PFSK-1 (cell line): Measurements from ENCODE around the gene ACOT7.

Experiments
- POLR2AphosphoS5 ChIP-seq: IDR thresholded peaks from 2 replicates; pipeline ENCODE4 v1.6.1; 2012; ENCODE audit warnings: low read depth, mild to moderate bottlenecking, control low read depth, low read length, moderate library complexity
- SIN3A ChIP-seq: IDR thresholded peaks from 2 replicates; pipeline ENCODE4 v1.6.1; 2012; ENCODE audit warnings: mild to moderate bottlenecking, low read length, moderate library complexity, borderline replicate concordance; ENCODE audit not compliant: insufficient read depth
- TF ChIP-seq, protein P1 (sequence below), 2 experiments: IDR thresholded peaks; 2 replicates each; pipeline versions ENCODE4 v1.6.1 to v1.8.0; 2011 to 2012; ENCODE audit warnings: low read depth in 2 of 2, low read length in 2 of 2, control low read depth in 1 of 2, inconsistent platforms in 1 of 2, mild to moderate bottlenecking in 1 of 2, moderate library complexity in 1 of 2; ENCODE audit not compliant: insufficient read depth in 1 of 2

DNA sequence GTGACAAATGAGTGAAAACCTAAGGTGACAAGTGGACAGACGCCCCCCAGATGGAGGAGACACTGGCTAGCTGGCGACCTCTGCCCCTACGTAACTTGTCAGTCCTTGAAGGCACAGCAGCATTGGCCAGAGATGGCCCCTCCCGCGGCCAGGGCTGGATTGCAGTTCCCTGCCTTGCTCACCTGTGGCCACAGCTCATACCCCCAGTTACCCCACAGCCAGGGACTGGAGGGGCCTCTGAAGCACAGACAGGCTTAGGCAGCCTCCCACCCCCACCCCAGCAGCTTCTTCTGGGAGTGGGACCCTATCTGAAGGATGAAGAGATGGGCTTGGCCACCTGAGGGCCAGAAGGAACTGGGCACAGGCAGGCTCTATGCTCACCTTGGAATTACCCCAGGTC lies 145.9 kb downstream of the ACOT7 start:
- TF ChIP-seq SIN3A: no peak
- TF ChIP-seq POLR2AphosphoS5: no peak
- TF ChIP-seq, protein P1, sequence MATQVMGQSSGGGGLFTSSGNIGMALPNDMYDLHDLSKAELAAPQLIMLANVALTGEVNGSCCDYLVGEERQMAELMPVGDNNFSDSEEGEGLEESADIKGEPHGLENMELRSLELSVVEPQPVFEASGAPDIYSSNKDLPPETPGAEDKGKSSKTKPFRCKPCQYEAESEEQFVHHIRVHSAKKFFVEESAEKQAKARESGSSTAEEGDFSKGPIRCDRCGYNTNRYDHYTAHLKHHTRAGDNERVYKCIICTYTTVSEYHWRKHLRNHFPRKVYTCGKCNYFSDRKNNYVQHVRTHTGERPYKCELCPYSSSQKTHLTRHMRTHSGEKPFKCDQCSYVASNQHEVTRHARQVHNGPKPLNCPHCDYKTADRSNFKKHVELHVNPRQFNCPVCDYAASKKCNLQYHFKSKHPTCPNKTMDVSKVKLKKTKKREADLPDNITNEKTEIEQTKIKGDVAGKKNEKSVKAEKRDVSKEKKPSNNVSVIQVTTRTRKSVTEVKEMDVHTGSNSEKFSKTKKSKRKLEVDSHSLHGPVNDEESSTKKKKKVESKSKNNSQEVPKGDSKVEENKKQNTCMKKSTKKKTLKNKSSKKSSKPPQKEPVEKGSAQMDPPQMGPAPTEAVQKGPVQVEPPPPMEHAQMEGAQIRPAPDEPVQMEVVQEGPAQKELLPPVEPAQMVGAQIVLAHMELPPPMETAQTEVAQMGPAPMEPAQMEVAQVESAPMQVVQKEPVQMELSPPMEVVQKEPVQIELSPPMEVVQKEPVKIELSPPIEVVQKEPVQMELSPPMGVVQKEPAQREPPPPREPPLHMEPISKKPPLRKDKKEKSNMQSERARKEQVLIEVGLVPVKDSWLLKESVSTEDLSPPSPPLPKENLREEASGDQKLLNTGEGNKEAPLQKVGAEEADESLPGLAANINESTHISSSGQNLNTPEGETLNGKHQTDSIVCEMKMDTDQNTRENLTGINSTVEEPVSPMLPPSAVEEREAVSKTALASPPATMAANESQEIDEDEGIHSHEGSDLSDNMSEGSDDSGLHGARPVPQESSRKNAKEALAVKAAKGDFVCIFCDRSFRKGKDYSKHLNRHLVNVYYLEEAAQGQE (IDR thresholded peaks at IDR 0.05; ENCODE audit: insufficient read depth in 1 of 2, low read depth in 2 of 2, low read length in 2 of 2): no peak
